Measurements from ENCODE around the gene PGAP6. TPM values are rescaled to one million over a fixed set of nuclear protein-coding genes. Genes with fewer than 3 reads are reported as not detected.

Gene PGAP6
- total and polyA plus RNA-seq, 9 donors: 16.3 to 38.2 (median 29.0) TPM

- Histone ChIP-seq H3K27me3 (ENCODE audit: control insufficient read depth, insufficient read depth, low read length) (peaks cover 5% of the 10 kb centered on the region), H3K36me3 (ENCODE audit: control insufficient read depth, insufficient read depth, low read length) (no peaks in the 10 kb centered on the region), H3K4me3 (ENCODE audit: low read length) (no peak overlapping the region), H3K27ac (ENCODE audit: low read length) (no peak overlapping the region), H3K4me1 (ENCODE audit: control insufficient read depth, insufficient read depth, low read length) (no peaks in the 10 kb centered on the region), H3K9me3 (replicated peaks; ENCODE audit: control insufficient read depth, low read depth, low read length) (no peaks in the 10 kb centered on the region)
- DNase-seq: no peak
- WGBS (ENCODE audit: insufficient coverage): 54% methylated on average over 16 of the region's 19 CpGs
These were observed 22.6 kb downstream of the PGAP6 start for GRCh38 chr16:359067-359763.

GRCh38 chr16:356741-357140 is 25.0 kb downstream of the PGAP6 start:
- DNase-seq: no peak
- 43% methylated on average over 6 of the region's 12 CpGs for WGBS (ENCODE audit: insufficient coverage)
- Histone ChIP-seq H3K36me3 (ENCODE audit: control insufficient read depth, insufficient read depth, low read length) (no peaks in the 10 kb centered on the region), H3K9me3 (replicated peaks; ENCODE audit: control insufficient read depth, low read depth, low read length) (no peaks in the 10 kb centered on the region), H3K27me3 (ENCODE audit: control insufficient read depth, insufficient read depth, low read length) (no peaks in the 10 kb centered on the region), H3K27ac (ENCODE audit: low read length) (no peak overlapping the region), H3K4me1 (ENCODE audit: control insufficient read depth, insufficient read depth, low read length) (peaks cover 4% of the 10 kb centered on the region), H3K4me3 (ENCODE audit: low read length) (no peak overlapping the region)

- no peak overlapping the region for H3K4me3 ChIP-seq (ENCODE audit: low read length)
- peaks cover 12% of the 10 kb centered on the region for H3K4me1 ChIP-seq (ENCODE audit: control insufficient read depth, insufficient read depth, low read length)
- no peaks in the 10 kb centered on the region for H3K9me3 ChIP-seq (replicated peaks; ENCODE audit: control insufficient read depth, low read depth, low read length)
- H3K36me3 ChIP-seq (ENCODE audit: control insufficient read depth, insufficient read depth, low read length): peaks cover 6% of the 10 kb centered on the region
- H3K27me3 ChIP-seq (ENCODE audit: control insufficient read depth, insufficient read depth, low read length): no peaks in the 10 kb centered on the region
- no peak overlapping the region for H3K27ac ChIP-seq (ENCODE audit: low read length)
- no peak for DNase-seq
- WGBS (ENCODE audit: insufficient coverage): 70% methylated on average over 10 of the region's 10 CpGs
These were observed 26.8 kb downstream of the PGAP6 start for GRCh38 chr16:354971-355461.

- H3K27ac ChIP-seq (ENCODE audit: low read length): no peak overlapping the region
- no peaks in the 10 kb centered on the region for H3K27me3 ChIP-seq (ENCODE audit: control insufficient read depth, insufficient read depth, low read length)
- H3K36me3 ChIP-seq (ENCODE audit: control insufficient read depth, insufficient read depth, low read length): peaks cover 12% of the 10 kb centered on the region
- WGBS (ENCODE audit: insufficient coverage): 79% methylated on average over 10 of the region's 12 CpGs
- no peak for DNase-seq
- H3K4me3 ChIP-seq (ENCODE audit: low read length): no peak overlapping the region
- H3K9me3 ChIP-seq (replicated peaks; ENCODE audit: control insufficient read depth, low read depth, low read length): no peaks in the 10 kb centered on the region
- H3K4me1 ChIP-seq (ENCODE audit: control insufficient read depth, insufficient read depth, low read length): peaks cover 12% of the 10 kb centered on the region
These were observed 27.4 kb downstream of the PGAP6 start for GRCh38 chr16:354291-354881.

- Histone ChIP-seq H3K27ac (ENCODE audit: low read length) (peak overlapping the region; percentile 20), H3K27me3 (ENCODE audit: control insufficient read depth, insufficient read depth, low read length) (no peaks in the 10 kb centered on the region), H3K9me3 (replicated peaks; ENCODE audit: control insufficient read depth, low read depth, low read length) (no peaks in the 10 kb centered on the region), H3K36me3 (ENCODE audit: control insufficient read depth, insufficient read depth, low read length) (peaks cover 16% of the 10 kb centered on the region), H3K4me3 (ENCODE audit: low read length) (peak overlapping the region; percentile 33), H3K4me1 (ENCODE audit: control insufficient read depth, insufficient read depth, low read length) (peaks cover 12% of the 10 kb centered on the region)
- DNase-seq: no peak
- 53% methylated on average over 24 of the region's 25 CpGs for WGBS (ENCODE audit: insufficient coverage)
These were observed 28.1 kb downstream of the PGAP6 start for GRCh38 chr16:353404-354290.

- WGBS (ENCODE audit: insufficient coverage): under 1% methylated on average over 90 of the region's 113 CpGs
- Histone ChIP-seq H3K36me3 (ENCODE audit: control insufficient read depth, insufficient read depth, low read length) (peaks cover 18% of the 10 kb centered on the region), H3K4me1 (ENCODE audit: control insufficient read depth, insufficient read depth, low read length) (peaks cover 12% of the 10 kb centered on the region), H3K27ac (ENCODE audit: low read length) (peak within 1 kb of the TSS; percentile 20), H3K9me3 (replicated peaks; ENCODE audit: control insufficient read depth, low read depth, low read length) (no peaks in the 10 kb centered on the region), H3K4me3 (ENCODE audit: low read length) (peak within 1 kb of the TSS; percentile 62), H3K27me3 (ENCODE audit: control insufficient read depth, insufficient read depth, low read length) (no peaks in the 10 kb centered on the region)
- peak; percentile 94 for DNase-seq
These were observed 29.0 kb downstream of the PGAP6 start, which contains the start of gene AXIN1 for GRCh38 chr16:352547-353403. TSS of gene AXIN1 (minus strand) at chr16:352723. CDS start at chr16:347025, 5,698 bp downstream.

GRCh38 chr16:351804-352520 is 29.8 kb downstream of the PGAP6 start:
- H3K4me1 ChIP-seq (ENCODE audit: control insufficient read depth, insufficient read depth, low read length): peaks cover 12% of the 10 kb centered on the region
- H3K36me3 ChIP-seq (ENCODE audit: control insufficient read depth, insufficient read depth, low read length): peaks cover 25% of the 10 kb centered on the region
- H3K9me3 ChIP-seq (replicated peaks; ENCODE audit: control insufficient read depth, low read depth, low read length): no peaks in the 10 kb centered on the region
- H3K27ac ChIP-seq (ENCODE audit: low read length): no peak overlapping the region
- H3K4me3 ChIP-seq (ENCODE audit: low read length): peak overlapping the region; percentile 62
- under 1% methylated on average over 94 of the region's 95 CpGs for WGBS (ENCODE audit: insufficient coverage)
- H3K27me3 ChIP-seq (ENCODE audit: control insufficient read depth, insufficient read depth, low read length): no peaks in the 10 kb centered on the region
- peak; percentile 41 for DNase-seq

GRCh38 chr16:350203-350602 is 31.6 kb downstream of the PGAP6 start:
- Histone ChIP-seq H3K4me1 (ENCODE audit: control insufficient read depth, insufficient read depth, low read length) (peaks cover 12% of the 10 kb centered on the region), H3K4me3 (ENCODE audit: low read length) (no peak overlapping the region), H3K27me3 (ENCODE audit: control insufficient read depth, insufficient read depth, low read length) (no peaks in the 10 kb centered on the region), H3K9me3 (replicated peaks; ENCODE audit: control insufficient read depth, low read depth, low read length) (no peaks in the 10 kb centered on the region), H3K36me3 (ENCODE audit: control insufficient read depth, insufficient read depth, low read length) (peaks cover 39% of the 10 kb centered on the region), H3K27ac (ENCODE audit: low read length) (no peak overlapping the region)
- no peak for DNase-seq
- 50% methylated on average over 2 of the region's 8 CpGs for WGBS (ENCODE audit: insufficient coverage)

- Histone ChIP-seq H3K27me3 (ENCODE audit: control insufficient read depth, insufficient read depth, low read length) (no peaks in the 10 kb centered on the region), H3K27ac (ENCODE audit: low read length) (no peak overlapping the region), H3K4me1 (ENCODE audit: control insufficient read depth, insufficient read depth, low read length) (peaks cover 12% of the 10 kb centered on the region), H3K36me3 (ENCODE audit: control insufficient read depth, insufficient read depth, low read length) (peaks cover 43% of the 10 kb centered on the region), H3K4me3 (ENCODE audit: low read length) (no peak overlapping the region), H3K9me3 (replicated peaks; ENCODE audit: control insufficient read depth, low read depth, low read length) (no peaks in the 10 kb centered on the region)
- DNase-seq: no peak
- WGBS (ENCODE audit: insufficient coverage): 86% methylated on average over 3 of the region's 7 CpGs
These were observed 32.6 kb downstream of the PGAP6 start for GRCh38 chr16:349211-349610.
